Activated CD4-positive, CD25-positive, alpha-beta regulatory T cell treated with anti-CD3 and anti-CD28 coated beads, Interleukin-2, amount 50 U/mL, for 24 hours (primary cell): ENCODE results near the gene ZNF575.
A peak's percentile ranks its signal among the peaks of the same experiment; 100 is the strongest.
"Not testable (repeated sequence)": the region's sequence is repeated elsewhere in the genome, so short reads cannot be mapped to it uniquely, and the experiment has no call there.

Experiments
- ATAC-seq, 2 donors: fragments of 150-1000 bp; cut with Tn5 transposase; one replicate each; pipeline ENCODE4 v1.10.0; 2021; ENCODE audit warnings: mild to moderate bottlenecking in 1 of 2, moderate library complexity in 1 of 2

The ZNF575 gene

GRCh38 chr19:43512399-43512798, 20.6 kb upstream of the ZNF575 start:
- not testable (repeated sequence) for ATAC-seq

GRCh38 chr19:43518051-43518450, 14.9 kb upstream of the ZNF575 start:
- ATAC-seq: no peak

GRCh38 chr19:43519436-43520088, 13.4 kb upstream of the ZNF575 start:
- peak; percentile 90 to 94 for ATAC-seq

GRCh38 chr19:43522929-43523328, 10.1 kb upstream of the ZNF575 start:
- no peak for ATAC-seq

DNA sequence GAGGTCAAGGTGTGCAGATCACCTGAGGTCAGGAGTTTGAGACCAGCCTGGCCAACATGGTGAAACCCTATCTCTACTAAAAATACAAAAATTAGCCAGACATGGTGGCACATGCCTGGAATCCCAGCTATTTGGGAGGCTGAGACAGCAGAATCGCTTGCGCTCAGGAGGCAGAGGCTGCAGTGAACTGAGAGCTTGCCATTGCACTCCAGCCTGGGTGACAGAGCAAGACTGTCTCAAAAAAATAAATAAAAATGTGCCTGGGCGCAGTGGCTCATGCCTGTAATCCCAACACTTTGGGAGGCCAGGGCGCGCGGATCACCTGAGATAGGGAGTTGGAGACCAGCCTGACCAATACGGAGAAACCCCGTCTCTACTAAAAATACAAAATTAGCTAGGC, 9.3 kb upstream of the ZNF575 start:
- ATAC-seq: not testable (repeated sequence)

DNA sequence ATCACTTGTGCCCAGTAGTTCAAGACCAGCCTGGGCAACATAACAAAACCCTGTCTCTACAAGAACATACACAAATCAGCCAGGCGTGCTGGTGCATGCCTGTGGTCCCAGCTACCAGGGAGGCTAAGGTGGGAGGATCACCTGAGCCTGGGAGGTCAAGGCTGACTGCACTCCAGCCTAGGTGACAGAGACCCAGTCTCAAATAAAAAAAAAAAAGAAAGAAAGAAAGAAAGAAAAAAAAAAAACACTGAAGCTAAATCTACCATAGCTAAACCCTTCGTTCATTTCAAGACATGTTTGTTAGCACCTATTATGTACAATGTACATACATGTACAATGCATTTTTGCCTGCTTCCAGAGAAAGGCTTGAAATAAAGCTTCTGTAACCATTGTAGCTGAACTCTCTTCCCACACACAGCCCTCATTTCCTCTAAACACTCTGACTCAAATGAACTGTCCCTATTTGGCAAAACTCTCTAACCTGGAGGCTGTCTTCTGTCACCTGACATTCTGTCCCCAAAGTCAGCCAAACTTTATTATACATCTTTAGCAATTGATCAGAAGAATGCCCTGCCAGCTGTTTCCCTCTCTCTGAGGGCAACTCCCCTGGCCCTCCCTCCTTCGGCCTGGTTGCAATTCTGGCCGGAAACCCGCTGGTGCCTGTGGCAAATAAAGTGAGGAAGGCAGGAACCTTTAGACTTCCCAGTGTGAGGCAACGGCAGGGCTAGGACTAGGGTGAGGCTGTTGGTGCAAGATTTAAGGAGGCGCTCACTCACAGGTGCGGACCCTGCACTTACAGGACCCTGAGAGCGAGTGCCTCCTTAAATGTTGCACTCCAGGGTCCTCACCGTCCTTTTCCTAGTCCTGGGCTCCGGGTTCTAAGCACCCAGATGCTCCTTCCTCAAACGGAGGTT, 7.8 kb upstream of the ZNF575 start:
- ATAC-seq: peak; percentile 40 to 44

DNA sequence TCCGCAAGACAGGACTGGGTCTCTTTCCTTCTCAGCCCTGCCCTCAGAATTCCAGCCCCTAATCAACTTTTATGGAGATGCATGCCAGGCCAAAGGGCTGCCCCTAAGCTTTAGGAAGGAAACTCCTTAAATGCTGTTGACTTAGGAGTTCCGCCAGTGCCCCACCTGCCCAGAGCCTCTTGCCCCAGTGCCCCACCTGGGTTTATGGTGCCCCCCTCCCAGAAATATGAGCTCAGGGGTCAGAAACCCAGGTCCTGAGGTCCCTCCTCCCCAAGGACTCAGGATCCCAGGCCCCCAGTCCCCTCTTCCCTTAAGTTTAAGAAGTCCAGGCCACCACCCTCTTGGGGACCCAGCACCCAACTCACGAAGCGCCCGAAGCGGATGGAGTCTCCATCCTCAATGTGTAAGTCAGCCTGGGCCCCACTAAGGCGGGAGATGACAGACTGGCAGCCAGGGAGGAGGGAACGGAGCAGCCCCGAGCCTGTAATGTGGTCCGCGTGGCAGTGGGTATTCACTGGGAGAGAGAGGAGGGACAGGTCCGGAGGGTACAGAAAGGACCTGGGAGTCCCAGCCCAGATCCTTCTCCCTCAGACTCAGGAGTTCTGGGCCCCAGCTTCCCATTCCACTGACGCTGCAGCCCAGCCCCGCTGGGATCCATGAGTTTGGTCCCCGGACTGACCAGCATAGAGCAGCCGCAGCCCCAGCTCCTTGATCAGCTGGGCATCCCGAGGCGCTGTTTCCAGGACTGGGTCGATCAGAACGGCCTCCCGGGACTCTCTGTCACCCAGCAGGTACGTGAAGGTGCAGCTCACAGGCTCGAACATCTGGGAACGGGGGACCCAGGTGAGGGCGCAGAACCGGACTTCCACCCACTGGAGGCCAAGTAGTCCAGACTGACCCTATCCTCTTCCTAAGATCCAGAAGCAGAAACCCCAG, 6.9 kb upstream of the ZNF575 start:
- ATAC-seq: no peak

GRCh38 chr19:43526884-43527859, 5.8 kb upstream of the ZNF575 start, which contains the start of gene ETHE1:
TSS of gene ETHE1 (minus strand) at chr19:43527201. CDS start at chr19:43527177, 24 bp downstream.
- peak; percentile 80 to 82 for ATAC-seq

GRCh38 chr19:43527860-43528622, 4.9 kb upstream of the ZNF575 start:
- peak in 1 of 2 donors; percentile 8 for ATAC-seq

GRCh38 chr19:43532571-43532961, 422 bp upstream of the ZNF575 start:
- peak in 1 of 2 donors; percentile 11 for ATAC-seq

DNA sequence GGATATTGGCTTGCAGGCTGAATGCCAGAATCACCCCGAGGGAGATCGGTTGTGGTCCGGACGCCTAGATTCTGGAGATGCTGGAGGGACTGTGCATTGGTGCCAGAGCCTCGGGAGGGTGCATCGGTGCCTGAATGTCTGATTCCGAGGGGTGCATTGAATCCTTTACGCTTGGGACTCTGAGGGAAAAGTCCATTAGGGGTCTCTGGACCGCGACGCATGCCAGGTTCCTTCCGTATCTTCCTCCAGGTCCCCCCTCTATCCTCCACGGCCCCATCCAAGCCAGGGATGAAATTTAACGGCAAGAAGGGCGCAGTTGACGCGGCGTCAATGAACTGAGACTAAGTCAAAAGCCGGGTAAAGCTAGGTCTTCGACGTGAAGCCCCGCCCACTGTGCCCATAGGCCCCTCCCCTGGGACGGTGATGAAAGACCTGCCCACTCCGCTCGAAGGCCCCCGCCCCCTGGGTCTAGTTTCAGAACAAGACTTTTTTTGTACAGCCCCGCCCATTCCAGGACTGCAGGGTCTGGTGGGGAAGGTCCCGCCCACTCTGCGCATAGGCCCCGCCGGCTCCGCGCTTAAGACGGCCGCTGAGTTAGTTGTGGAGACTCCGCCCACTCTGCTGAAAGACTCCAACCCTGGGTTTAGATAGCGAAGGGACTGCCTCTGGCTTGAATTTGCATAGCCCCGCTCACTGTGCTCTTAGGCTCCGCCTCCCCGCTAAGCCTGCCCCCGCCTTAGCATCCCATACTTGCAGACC, 737 bp downstream of the ZNF575 start:
- ATAC-seq: peak; percentile 69 to 78

DNA sequence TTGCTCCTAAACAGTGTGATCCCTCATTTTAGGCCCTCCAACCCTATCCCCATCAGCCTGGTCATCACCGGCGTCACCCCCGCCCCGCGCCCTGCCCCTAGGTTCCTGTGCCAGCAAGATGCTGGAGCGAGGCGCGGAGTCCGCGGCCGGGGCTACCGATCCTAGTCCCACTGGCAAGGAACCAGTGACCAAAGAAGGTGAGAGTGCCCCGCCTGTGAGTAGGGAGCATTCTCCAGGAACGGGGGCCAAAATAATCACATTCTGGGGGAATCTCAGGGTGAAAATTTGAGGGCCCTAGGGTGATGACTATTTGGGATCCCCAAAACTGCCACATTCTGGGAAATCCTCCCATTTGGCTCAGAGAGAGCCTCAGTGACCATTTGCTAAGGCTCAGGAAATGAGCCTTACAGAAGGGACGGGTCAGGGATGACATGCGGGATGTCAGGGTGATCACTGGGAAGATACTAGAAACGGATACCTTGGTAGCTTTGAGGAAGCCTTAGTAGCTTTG, 1.4 kb downstream of the ZNF575 start:
- ATAC-seq: no peak

DNA sequence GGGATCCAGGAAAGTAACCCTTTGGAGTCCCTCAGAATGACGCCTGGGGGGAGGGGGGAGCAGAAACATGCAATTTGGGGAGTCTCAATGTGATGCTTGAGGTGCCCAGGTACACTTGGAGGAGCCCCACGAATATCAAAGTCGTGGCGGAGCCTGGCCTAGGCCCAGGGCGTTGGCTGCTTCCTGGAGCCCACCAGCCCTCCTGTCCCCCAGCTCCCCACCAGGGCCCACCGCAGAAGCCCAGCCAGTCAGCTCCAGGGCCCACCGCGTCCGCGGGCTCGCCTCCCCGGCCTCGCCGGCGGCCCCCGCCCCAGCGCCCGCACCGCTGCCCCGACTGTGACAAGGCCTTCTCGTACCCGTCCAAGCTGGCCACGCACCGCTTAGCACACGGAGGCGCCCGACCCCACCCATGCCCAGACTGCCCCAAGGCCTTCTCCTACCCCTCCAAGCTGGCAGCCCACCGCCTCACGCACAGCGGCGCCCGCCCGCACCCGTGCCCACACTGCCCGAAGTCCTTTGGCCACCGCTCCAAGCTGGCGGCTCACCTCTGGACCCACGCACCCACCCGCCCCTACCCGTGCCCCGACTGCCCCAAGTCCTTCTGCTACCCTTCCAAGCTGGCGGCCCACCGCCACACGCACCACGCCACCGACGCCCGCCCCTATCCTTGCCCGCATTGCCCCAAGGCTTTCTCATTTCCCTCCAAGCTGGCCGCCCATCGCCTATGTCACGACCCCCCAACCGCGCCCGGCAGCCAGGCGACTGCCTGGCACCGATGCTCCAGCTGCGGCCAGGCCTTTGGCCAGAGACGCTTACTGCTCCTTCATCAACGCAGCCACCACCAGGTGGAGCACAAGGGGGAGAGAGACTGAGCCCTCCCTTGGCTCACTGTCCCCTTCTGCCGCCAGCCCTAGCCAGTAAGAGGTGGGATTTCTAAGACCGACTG, 2.1 kb downstream of the ZNF575 start:
- ATAC-seq: no peak

- ATAC-seq: no peak
Observed at GRCh38 chr19:43538922-43539321, 5.9 kb downstream of the ZNF575 start.

DNA sequence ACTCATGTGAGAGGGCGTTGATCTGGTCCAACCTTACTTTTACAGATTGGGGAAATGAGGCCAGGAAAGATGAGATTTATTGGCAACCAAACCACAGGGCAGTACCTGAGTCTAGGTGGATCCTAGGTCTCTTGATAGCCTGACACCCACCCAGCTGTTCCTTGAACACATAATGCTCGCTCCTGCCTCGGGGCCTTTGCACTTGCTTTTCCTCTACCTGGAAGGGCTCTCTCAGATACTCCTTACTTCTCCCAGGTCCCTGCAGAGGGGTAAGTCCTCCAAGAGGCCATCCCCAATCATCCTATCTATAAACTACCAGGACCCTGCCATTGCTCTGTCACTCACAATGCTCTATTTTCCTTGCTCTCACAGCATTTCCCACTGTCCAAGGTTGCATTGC, 7.4 kb downstream of the ZNF575 start:
- ATAC-seq: no peak

- ATAC-seq: no peak
Observed at GRCh38 chr19:43541920-43542650, 9.1 kb downstream of the ZNF575 start.

GRCh38 chr19:43544077-43544476, 11.1 kb downstream of the ZNF575 start:
- ATAC-seq: no peak

DNA sequence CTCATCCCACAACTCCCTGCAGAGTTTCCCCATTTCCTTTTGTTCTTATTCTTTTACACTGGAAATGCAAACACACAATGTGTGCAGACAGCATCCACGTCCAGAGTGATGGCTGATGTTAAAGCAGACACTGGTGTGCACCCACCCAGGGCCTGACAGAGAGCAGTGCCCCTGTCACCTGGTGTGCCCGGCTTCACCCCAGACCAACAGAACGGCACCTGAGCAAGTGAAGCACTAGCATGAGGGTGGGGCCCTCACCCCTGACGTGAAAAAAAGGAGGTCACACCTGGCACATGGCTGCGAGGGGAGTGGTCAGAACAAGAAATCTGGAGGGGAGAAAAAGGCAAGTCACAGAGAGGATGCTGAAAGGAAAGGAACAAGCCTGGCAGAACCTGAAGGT, 12.3 kb downstream of the ZNF575 start:
- ATAC-seq: no peak
